Right renal cortex interstitium (tissue), 3 donors: ENCODE data around the gene PPM1G. TPM values are rescaled to one million over a fixed set of nuclear protein-coding genes. Genes with fewer than 3 reads are reported as not detected.
"Not testable (repeated sequence)": the region's sequence is repeated elsewhere in the genome, so short reads cannot be mapped to it uniquely, and the experiment has no call there.

Source experiments
- DNase-seq, 3 donors: peaks; one replicate each; pipeline ENCODE4 v3.0.0-alpha.2; 2013; ENCODE audit warnings: low read depth in 3 of 3, low spot score in 2 of 3
- polyA plus RNA-seq, 3 donors: library from polyadenylated mRNA; unstranded; fragments of 120-200 nt; gene quantifications; one replicate each; pipeline ENCODE4 v1.2.1, GENCODE V29; 2013; ENCODE audit not compliant: insufficient read length in 3 of 3

PPM1G gene
- polyA plus RNA-seq, 3 donors, result 95.5 to 109 (median 103) TPM

GRCh38 chr2:27376866-27377617, 32.3 kb downstream of the PPM1G start:
- no peak for DNase-seq

DNA sequence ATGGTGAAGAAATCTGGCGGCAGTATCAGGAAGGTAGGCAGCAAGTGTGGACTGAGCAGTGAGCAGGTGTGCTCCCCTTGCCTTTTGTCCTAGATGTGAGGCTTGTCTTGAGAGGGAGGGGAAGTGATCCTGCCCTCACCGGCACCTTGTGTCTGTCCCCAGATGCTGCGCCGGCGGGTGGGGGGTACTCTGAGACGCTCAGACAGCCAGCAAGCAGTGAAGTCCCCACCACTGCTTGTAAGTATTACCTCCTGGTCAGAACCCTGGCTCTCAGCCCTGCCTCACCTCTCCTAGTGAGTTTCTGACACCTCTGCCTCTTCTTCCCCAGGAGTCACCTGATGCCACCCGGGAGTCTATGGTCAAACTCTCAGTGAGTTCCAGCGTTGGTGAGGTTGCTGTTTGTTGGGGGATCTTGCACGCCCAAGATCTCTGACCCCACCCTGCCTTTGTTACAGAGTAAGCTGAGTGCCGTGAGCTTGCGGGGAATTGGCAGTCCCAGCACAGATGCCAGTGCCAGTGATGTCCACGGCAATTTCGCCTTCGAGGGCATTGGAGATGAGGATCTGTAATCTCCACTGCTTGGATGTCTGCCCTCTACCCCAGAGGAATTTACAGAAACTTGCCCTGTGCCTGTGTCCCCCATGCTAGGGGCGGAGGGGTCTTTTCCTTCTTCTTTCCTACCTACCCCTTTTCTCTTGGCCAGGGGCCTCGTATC, 33.1 kb downstream of the PPM1G start:
- DNase-seq, result no peak

GRCh38 chr2:27375513-27376099, 33.8 kb downstream of the PPM1G start:
- no peak for DNase-seq

- no peak for DNase-seq
Measured at GRCh38 chr2:27373567-27373966, 35.8 kb downstream of the PPM1G start.

GRCh38 chr2:27372937-27373336, 36.5 kb downstream of the PPM1G start:
- no peak for DNase-seq

- no peak for DNase-seq
Measured at GRCh38 chr2:27370816-27371620, 38.4 kb downstream of the PPM1G start.

DNA sequence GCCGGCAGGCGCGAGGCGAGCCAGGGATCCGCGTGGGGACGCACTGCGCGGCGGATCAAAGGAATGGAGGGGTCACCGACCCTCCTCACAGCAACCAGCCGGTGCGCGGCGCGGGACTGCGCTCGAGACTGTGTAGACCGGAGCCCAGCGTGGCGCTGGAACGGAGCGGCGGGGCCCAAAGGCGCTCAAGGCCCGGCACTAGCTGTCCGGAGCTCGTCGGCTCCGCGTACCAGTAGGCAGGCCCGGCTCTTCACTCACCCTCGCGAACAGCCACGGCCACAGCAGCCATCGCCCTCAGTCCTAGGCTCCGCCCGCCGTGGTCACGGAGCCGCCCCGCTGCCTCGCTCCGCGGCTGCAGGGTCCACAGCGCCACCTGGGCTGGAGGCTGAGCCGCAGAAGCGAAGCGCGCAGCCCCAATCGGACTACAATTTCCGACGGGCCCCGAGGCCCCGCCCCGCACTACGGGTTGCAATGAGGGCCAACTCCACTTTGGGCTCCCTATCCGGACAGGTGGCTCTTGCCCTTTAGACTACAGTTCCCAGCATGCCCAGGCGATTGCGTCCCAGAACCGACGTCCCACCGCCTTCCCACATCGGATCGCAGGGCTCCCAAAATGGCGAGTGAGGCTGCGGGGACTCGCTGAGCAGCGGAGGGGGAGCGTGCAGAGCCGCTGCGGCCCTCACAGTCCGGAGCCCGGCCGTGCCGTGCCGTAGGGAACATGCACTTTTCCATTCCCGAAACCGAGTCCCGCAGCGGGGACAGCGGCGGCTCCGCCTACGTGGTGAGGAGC, 39.2 kb downstream of the PPM1G start, which contains the start of the genes EIF2B4 and SNX17:
Gene EIF2B4 (minus strand): TSS at position 313 of the 790 bp plus-strand sequence. CDS start 24 bp downstream, at position 289.
Gene SNX17 (plus strand): TSS at position 591 of the 790 bp plus-strand sequence. CDS start 128 bp downstream, at position 719.
- DNase-seq, result peak; percentile 96 to 99 (median 98)

- no peak for DNase-seq
Measured at GRCh38 chr2:27369471-27370025, 39.8 kb downstream of the PPM1G start.

GRCh38 chr2:27363933-27364332, 45.5 kb downstream of the PPM1G start:
- no peak for DNase-seq

- no peak for DNase-seq
Measured at GRCh38 chr2:27362678-27363420, 46.5 kb downstream of the PPM1G start.

GRCh38 chr2:27356382-27357181, 52.8 kb downstream of the PPM1G start, which contains the start of gene GTF3C2:
Gene GTF3C2, minus strand, starts transcription at chr2:27356764. Its CDS starts 13,210 bp downstream, at chr2:27343554.
- DNase-seq, result peak; percentile 95 to 98 (median 98)

- DNase-seq, result no peak
Measured at GRCh38 chr2:27356056-27356381, 53.4 kb downstream of the PPM1G start.

DNA sequence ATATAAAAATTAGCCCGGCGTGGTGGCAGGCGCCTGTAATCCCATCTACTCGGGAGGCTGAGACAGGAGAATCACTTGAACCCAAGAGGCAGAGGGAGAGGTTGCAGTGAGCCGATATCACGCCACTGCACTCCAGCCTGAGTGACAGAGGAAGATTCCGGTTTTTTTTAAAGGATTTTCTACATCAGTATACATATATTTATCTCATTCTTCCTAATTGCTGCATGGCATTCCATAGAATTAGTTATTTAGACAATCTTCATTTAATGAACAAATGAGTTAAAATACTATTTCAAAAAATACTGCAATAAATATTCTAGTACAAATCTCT, 54.8 kb downstream of the PPM1G start:
- no peak for DNase-seq

GRCh38 chr2:27353762-27354596, 55.4 kb downstream of the PPM1G start:
- DNase-seq, result no peak

- not testable (repeated sequence) for DNase-seq
Measured at GRCh38 chr2:27353386-27353761, 56.0 kb downstream of the PPM1G start.

DNA sequence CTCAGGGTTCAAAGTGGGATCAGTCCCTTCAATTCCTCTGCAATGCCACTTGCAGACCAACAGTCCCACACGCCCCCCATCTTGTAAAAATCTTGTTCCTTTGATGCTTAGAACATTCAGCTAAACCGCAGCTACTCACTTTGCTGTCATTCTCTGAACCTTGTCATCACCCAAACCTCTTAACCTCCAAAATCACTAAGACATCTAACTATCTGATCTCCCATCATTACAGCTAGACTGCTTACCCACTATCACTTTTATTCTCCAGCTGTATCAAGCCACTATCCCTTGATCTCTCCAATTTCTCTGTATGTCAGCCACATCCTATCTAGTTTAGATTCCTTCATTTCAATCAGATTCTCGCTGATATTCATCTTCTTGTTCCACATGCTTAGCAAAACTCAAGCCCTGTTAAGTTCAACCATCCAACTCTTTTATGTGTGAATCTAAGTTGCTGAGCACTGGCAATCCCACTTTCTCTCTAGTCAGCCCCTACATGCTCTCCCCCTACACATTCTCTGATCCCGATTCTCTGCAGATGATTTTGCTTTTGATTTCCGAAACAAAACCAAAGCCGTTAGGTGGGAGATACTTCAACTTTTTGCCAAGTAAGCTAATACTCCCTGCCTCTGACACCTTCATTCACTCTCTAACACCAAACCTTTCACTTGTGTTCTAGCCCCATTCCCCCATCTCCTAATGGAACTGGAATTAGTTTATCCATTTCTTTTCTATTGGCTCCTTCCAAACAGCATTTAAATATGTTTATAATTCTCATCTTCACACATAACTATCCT, 57.4 kb downstream of the PPM1G start:
- DNase-seq, result no peak
